ENCODE measurements around the gene HSFX3.
"Not testable (repeated sequence)": the region's sequence is repeated elsewhere in the genome, so short reads cannot be mapped to it uniquely, and the experiment has no call there.

The HSFX3 gene, protein sequence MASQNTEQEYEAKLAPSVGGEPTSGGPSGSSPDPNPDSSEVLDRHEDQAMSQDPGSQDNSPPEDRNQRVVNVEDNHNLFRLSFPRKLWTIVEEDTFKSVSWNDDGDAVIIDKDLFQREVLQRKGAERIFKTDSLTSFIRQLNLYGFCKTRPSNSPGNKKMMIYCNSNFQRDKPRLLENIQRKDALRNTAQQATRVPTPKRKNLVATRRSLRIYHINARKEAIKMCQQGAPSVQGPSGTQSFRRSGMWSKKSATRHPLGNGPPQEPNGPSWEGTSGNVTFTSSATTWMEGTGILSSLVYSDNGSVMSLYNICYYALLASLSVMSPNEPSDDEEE

GRCh38 chrX:149549701-149550100 lies at the start of gene HSFX3:
TSS of gene HSFX3 (minus strand) at chrX:149549924. CDS start at chrX:149549852, 72 bp downstream.
- DNase-seq (ENCODE audit: low spot score in 2 of 2); ATAC-seq; H3K9me3 Mint-ChIP-seq; H3K4me3 Mint-ChIP-seq; H3K36me3 Mint-ChIP-seq; H3K27ac Mint-ChIP-seq; H3K4me1 Mint-ChIP-seq: not testable (repeated sequence)

GRCh38 chrX:149598603-149599002 lies 48.9 kb upstream of the HSFX3 start:
- DNase-seq (ENCODE audit: low spot score in 2 of 2); ATAC-seq: not testable (repeated sequence)

GRCh38 chrX:149595943-149596342 lies 46.2 kb upstream of the HSFX3 start:
- not testable (repeated sequence) for H3K27ac Mint-ChIP-seq

More at GRCh38 chrX:149598603-149599002, 48.9 kb upstream of the HSFX3 start:
- H3K27ac Mint-ChIP-seq, H3K9me3 Mint-ChIP-seq, H3K4me3 Mint-ChIP-seq, H3K4me1 Mint-ChIP-seq: not testable (repeated sequence)
- H3K36me3 Mint-ChIP-seq, result peaks cover 19% of the 10 kb centered on the region

GRCh38 chrX:149595214-149595613 lies 45.5 kb upstream of the HSFX3 start, which contains the start of gene HSFX2:
TSS of gene HSFX2 (minus strand) at chrX:149595314. CDS start at chrX:149594700, 614 bp downstream.
- H3K9me3 Mint-ChIP-seq; DNase-seq (ENCODE audit: low spot score in 2 of 2); ATAC-seq; H3K4me1 Mint-ChIP-seq; H3K4me3 Mint-ChIP-seq; H3K36me3 Mint-ChIP-seq; H3K27ac Mint-ChIP-seq: not testable (repeated sequence)

More at GRCh38 chrX:149595943-149596342, 46.2 kb upstream of the HSFX3 start:
- ATAC-seq; H3K4me1 Mint-ChIP-seq; H3K4me3 Mint-ChIP-seq; H3K36me3 Mint-ChIP-seq; DNase-seq (ENCODE audit: low spot score in 2 of 2); H3K9me3 Mint-ChIP-seq: not testable (repeated sequence)

GRCh38 chrX:149590993-149591392 lies 41.3 kb upstream of the HSFX3 start:
- not testable (repeated sequence) for H3K27ac Mint-ChIP-seq; H3K4me1 Mint-ChIP-seq; H3K36me3 Mint-ChIP-seq; DNase-seq (ENCODE audit: low spot score in 2 of 2); H3K4me3 Mint-ChIP-seq; H3K9me3 Mint-ChIP-seq; ATAC-seq

DNA sequence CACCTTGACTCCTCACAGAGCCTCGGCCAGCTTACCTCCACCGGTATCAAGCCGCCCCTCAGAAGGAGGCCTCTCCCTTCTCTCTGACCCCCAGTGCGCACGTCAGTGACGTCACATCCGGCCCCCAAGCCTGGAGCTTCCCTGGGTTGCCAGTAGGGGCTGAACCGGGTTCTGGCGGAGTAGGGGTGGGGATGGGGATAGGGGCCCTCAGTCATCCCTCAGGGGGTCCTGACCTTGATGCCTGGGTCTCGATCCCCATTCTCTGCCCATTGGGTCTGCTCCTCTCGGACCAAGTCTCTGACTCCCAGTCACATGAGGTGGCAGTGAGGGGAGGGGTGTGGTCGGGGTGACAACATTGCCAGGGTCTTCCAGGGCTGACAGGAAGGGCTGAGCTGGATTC lies 37.6 kb upstream of the HSFX3 start, which contains the start of gene MAGEA9B:
Gene MAGEA9B, minus strand, starts transcription at position 101 of the 400 bp plus-strand sequence. CDS start 4,280 bp downstream, outside the sequence.
- H3K4me3 Mint-ChIP-seq; DNase-seq (ENCODE audit: low spot score in 2 of 2); H3K4me1 Mint-ChIP-seq; H3K36me3 Mint-ChIP-seq; H3K9me3 Mint-ChIP-seq; ATAC-seq; H3K27ac Mint-ChIP-seq: not testable (repeated sequence)

- not testable (repeated sequence) for H3K4me3 Mint-ChIP-seq; H3K9me3 Mint-ChIP-seq; H3K36me3 Mint-ChIP-seq; H3K4me1 Mint-ChIP-seq; ATAC-seq; H3K27ac Mint-ChIP-seq; DNase-seq (ENCODE audit: low spot score in 2 of 2)
These were observed 35.9 kb upstream of the HSFX3 start for GRCh38 chrX:149585631-149586030.

GRCh38 chrX:149573456-149573855 lies 23.7 kb upstream of the HSFX3 start:
- H3K27ac Mint-ChIP-seq; H3K36me3 Mint-ChIP-seq; H3K4me3 Mint-ChIP-seq; H3K4me1 Mint-ChIP-seq; DNase-seq (ENCODE audit: low spot score in 2 of 2); H3K9me3 Mint-ChIP-seq: not testable (repeated sequence)
- peak; percentile 99 for ATAC-seq

- Mint-ChIP-seq H3K36me3 (no peaks in the 10 kb centered on the region), H3K9me3 (no peaks in the 10 kb centered on the region), H3K27ac (no peak overlapping the region), H3K4me1 (no peaks in the 10 kb centered on the region), H3K4me3 (no peak overlapping the region)
- no peak for DNase-seq (ENCODE audit: low spot score in 2 of 2)
- ATAC-seq, result no peak
These were observed 23.0 kb upstream of the HSFX3 start for GRCh38 chrX:149572743-149573142.

- no peaks in the 10 kb centered on the region for H3K9me3 Mint-ChIP-seq
These were observed 22.0 kb upstream of the HSFX3 start for GRCh38 chrX:149571770-149572169.

DNA sequence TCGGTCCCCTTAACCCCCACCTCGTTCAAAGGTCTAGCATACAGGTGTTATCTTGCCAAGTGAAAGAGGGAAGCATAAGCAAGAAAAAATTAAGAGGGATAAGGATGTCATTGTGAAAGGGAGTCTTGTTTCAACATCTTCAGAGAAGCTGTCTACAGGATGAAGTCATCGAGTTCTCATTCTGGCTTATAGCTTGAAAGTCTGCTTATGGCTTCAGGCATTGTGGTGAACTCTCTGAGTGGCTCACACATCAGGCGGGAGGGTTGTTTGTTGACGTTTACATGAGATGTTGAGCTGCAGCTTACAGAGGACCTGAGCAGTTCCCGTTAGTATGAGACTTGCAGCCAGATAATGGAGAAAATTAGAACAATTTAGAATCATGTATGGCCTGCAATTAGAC lies 20.9 kb upstream of the HSFX3 start:
- Mint-ChIP-seq H3K27ac (no peak overlapping the region), H3K36me3 (no peaks in the 10 kb centered on the region), H3K4me3 (no peak overlapping the region), H3K9me3 (no peaks in the 10 kb centered on the region), H3K4me1 (no peaks in the 10 kb centered on the region)
- ATAC-seq (no peak), DNase-seq (ENCODE audit: low spot score in 2 of 2) (no peak)

More at GRCh38 chrX:149571770-149572169, 22.0 kb upstream of the HSFX3 start:
- no peaks in the 10 kb centered on the region for H3K36me3 Mint-ChIP-seq
- H3K4me1 Mint-ChIP-seq, result no peaks in the 10 kb centered on the region
- DNase-seq (ENCODE audit: low spot score in 2 of 2) (no peak), ATAC-seq (no peak)
- H3K27ac Mint-ChIP-seq, result no peak overlapping the region
- no peak overlapping the region for H3K4me3 Mint-ChIP-seq

DNA sequence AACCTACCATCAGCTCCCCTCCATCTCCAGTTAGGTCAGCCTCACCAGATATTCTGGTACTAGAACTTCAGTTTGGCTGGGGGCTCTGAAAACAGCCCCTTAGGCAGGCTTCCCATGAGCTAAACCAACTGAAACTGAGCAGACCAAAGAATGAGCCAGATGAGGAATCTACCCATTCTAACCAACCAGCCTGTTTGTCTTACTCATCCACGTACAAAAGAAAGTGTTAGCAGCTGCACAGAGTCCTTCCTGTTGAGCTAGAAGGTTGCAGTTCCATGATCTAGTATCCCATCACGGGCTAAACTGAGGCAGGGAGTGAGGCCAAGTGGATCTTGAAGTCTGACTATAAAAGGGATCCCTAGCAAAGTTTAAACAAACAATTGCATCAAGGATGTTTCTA lies 20.0 kb upstream of the HSFX3 start:
- Mint-ChIP-seq H3K9me3 (no peaks in the 10 kb centered on the region), H3K27ac (no peak overlapping the region), H3K4me1 (no peaks in the 10 kb centered on the region), H3K4me3 (no peak overlapping the region), H3K36me3 (no peaks in the 10 kb centered on the region)
- ATAC-seq (peak; percentile 75), DNase-seq (ENCODE audit: low spot score in 2 of 2) (no peak)

- H3K27ac Mint-ChIP-seq, result no peak overlapping the region
- no peaks in the 10 kb centered on the region for H3K36me3 Mint-ChIP-seq
- DNase-seq (ENCODE audit: low spot score in 2 of 2) (no peak), ATAC-seq (no peak)
- H3K9me3 Mint-ChIP-seq, result no peaks in the 10 kb centered on the region
- no peaks in the 10 kb centered on the region for H3K4me1 Mint-ChIP-seq
- no peak overlapping the region for H3K4me3 Mint-ChIP-seq
These were observed 19.1 kb upstream of the HSFX3 start for GRCh38 chrX:149568701-149569296.

DNA sequence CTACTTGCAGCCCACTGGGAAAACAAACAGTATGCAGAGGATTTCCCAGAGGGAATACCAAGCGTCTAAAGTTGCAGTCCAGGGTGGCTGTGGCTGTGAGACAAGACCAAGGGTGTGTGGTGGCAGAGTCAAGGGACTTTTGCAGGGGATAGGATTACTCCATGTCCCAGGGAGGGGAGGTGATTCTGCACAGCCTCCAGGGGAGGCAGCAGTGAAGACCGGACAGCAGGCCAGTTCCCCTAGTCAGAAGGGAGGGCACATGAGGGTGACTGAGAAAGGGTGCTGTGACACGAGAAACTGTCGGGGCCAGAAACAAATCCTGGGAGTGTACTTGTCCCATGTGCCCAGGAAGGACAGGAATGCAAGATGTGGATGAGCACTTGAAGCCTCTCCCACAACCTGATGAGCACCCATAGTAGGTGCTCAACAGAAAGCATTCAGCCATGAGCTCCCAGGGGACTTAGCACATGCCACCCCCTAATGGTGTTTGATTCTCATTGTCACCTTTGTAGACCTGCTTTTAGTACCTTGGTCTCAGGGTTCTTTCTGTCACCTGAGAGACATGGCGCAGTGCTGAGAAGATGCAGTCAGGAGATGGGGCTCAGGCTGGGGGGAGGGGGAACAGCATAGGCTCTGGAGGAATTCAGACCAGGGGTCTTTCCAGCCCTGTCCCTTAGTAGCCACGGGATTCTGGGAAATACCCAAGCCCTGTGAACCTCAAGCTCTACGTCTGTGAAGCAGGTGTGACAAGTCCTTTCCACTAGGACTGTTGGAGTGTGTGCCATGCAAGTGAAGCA lies 18.1 kb upstream of the HSFX3 start:
- Mint-ChIP-seq H3K9me3 (no peaks in the 10 kb centered on the region), H3K27ac (no peak overlapping the region), H3K4me1 (no peaks in the 10 kb centered on the region), H3K4me3 (no peak overlapping the region), H3K36me3 (no peaks in the 10 kb centered on the region)
- ATAC-seq (no peak), DNase-seq (ENCODE audit: low spot score in 2 of 2) (no peak)

DNA sequence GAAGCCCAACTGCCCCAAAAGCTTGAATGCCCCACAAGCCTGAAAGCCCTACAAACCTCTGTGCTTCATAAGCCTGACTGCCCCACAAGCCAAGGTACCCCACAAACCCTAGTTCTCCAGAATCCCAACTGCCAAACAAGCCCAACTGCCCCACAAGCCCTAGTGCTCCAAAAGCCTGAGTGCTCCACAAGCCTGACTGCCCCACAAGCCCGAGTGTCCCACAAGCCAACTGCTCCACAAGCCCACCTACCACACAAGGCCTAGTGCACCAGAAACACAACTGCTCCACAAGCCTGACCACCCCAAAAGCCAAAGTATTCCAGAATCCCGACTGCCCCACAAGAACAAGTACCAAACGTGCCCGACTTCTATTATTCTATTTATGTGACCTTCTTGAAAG lies 13.6 kb upstream of the HSFX3 start:
- no peaks in the 10 kb centered on the region for H3K36me3 Mint-ChIP-seq
- H3K27ac Mint-ChIP-seq, result no peak overlapping the region
- H3K4me1 Mint-ChIP-seq, result no peaks in the 10 kb centered on the region

More for the DNA sequence above, 13.6 kb upstream of the HSFX3 start:
- DNase-seq (ENCODE audit: low spot score in 2 of 2) (no peak), ATAC-seq (no peak)
- no peaks in the 10 kb centered on the region for H3K9me3 Mint-ChIP-seq
- no peak overlapping the region for H3K4me3 Mint-ChIP-seq

Data from stimulated activated effector memory CD8-positive, alpha-beta T cell treated with anti-CD3 and anti-CD28 coated beads, Interleukin-12 subunit alpha, Interleukin-12 subunit beta, amount 100 ng/mL, for 72 hours (primary cell).